Astrocyte (in vitro differentiated cells and primary cell): ENCODE measurements around the gene C10orf53.

Source experiments
- CTCF ChIP-seq: IDR thresholded peaks from 2 replicates; pipeline ENCODE4 v1.5.1; 2011; ENCODE audit warnings: low read depth, mild to moderate bottlenecking, inconsistent platforms, low read length, moderate library complexity; ENCODE audit not compliant: insufficient read depth
- EZH2 ChIP-seq: IDR thresholded peaks from 2 replicates; pipeline ENCODE4 v1.6.1; 2012; ENCODE audit warnings: mild to moderate bottlenecking, low read length, inconsistent platforms; ENCODE audit not compliant: insufficient read depth

- no peak for TF ChIP-seq CTCF
- TF ChIP-seq EZH2: no peak
Observed at GRCh38 chr10:49651917-49652316, 27.5 kb upstream of the C10orf53 start.
